ENCODE data around the gene FCHSD2. TPM values are rescaled to one million over a fixed set of nuclear protein-coding genes. Genes with fewer than 3 reads are reported as not detected.

Gene FCHSD2
- total RNA-seq, 1 donor from 2014 or later = 19.7 TPM

GRCh38 chr11:73188301-73188700, 46.2 kb upstream of the FCHSD2 start:
- DNase-seq = no peak
- Mint-ChIP-seq H3K36me3 (ENCODE audit: unreplicated experiment) (no peaks in the 10 kb centered on the region), H3K27me3 (ENCODE audit: unreplicated experiment) (no peaks in the 10 kb centered on the region), H3K27ac (ENCODE audit: unreplicated experiment) (no peak overlapping the region), H3K4me1 (ENCODE audit: low read depth, unreplicated experiment) (peaks cover 2% of the 10 kb centered on the region), H3K4me3 (ENCODE audit: unreplicated experiment) (no peak overlapping the region), H3K9me3 (ENCODE audit: unreplicated experiment) (peaks cover 2% of the 10 kb centered on the region)
- no peak for TF ChIP-seq CTCF (IDR thresholded peaks at IDR 0.05; ENCODE audit: partially characterized antibody, unreplicated experiment)

GRCh38 chr11:73187854-73188253, 45.7 kb upstream of the FCHSD2 start:
- Mint-ChIP-seq H3K4me1 (ENCODE audit: low read depth, unreplicated experiment) (peaks cover 2% of the 10 kb centered on the region), H3K4me3 (ENCODE audit: unreplicated experiment) (no peak overlapping the region), H3K27ac (ENCODE audit: unreplicated experiment) (no peak overlapping the region), H3K36me3 (ENCODE audit: unreplicated experiment) (no peaks in the 10 kb centered on the region), H3K9me3 (ENCODE audit: unreplicated experiment) (no peaks in the 10 kb centered on the region), H3K27me3 (ENCODE audit: unreplicated experiment) (no peaks in the 10 kb centered on the region)
- no peak for DNase-seq
- TF ChIP-seq CTCF (IDR thresholded peaks at IDR 0.05; ENCODE audit: partially characterized antibody, unreplicated experiment) = no peak

GRCh38 chr11:73186886-73187285, 44.8 kb upstream of the FCHSD2 start:
- no peak overlapping the region for H3K4me3 Mint-ChIP-seq (ENCODE audit: unreplicated experiment)
- no peak overlapping the region for H3K27ac Mint-ChIP-seq (ENCODE audit: unreplicated experiment)
- no peak for TF ChIP-seq CTCF (IDR thresholded peaks at IDR 0.05; ENCODE audit: partially characterized antibody, unreplicated experiment)
- no peak for DNase-seq
- H3K36me3 Mint-ChIP-seq (ENCODE audit: unreplicated experiment) = no peaks in the 10 kb centered on the region
- H3K9me3 Mint-ChIP-seq (ENCODE audit: unreplicated experiment) = no peaks in the 10 kb centered on the region
- H3K27me3 Mint-ChIP-seq (ENCODE audit: unreplicated experiment) = no peaks in the 10 kb centered on the region
- peaks cover 2% of the 10 kb centered on the region for H3K4me1 Mint-ChIP-seq (ENCODE audit: low read depth, unreplicated experiment)

- TF ChIP-seq CTCF (IDR thresholded peaks at IDR 0.05; ENCODE audit: partially characterized antibody, unreplicated experiment) = no peak
- DNase-seq = no peak
- H3K4me3 Mint-ChIP-seq (ENCODE audit: unreplicated experiment) = no peak overlapping the region
- no peaks in the 10 kb centered on the region for H3K27me3 Mint-ChIP-seq (ENCODE audit: unreplicated experiment)
- H3K4me1 Mint-ChIP-seq (ENCODE audit: low read depth, unreplicated experiment) = peaks cover 2% of the 10 kb centered on the region
- H3K36me3 Mint-ChIP-seq (ENCODE audit: unreplicated experiment) = no peaks in the 10 kb centered on the region
- H3K27ac Mint-ChIP-seq (ENCODE audit: unreplicated experiment) = no peak overlapping the region
- no peaks in the 10 kb centered on the region for H3K9me3 Mint-ChIP-seq (ENCODE audit: unreplicated experiment)
These were observed 44.3 kb upstream of the FCHSD2 start for GRCh38 chr11:73186294-73186850.

GRCh38 chr11:73185680-73186293, 43.7 kb upstream of the FCHSD2 start:
- peaks cover 2% of the 10 kb centered on the region for H3K4me1 Mint-ChIP-seq (ENCODE audit: low read depth, unreplicated experiment)

More at GRCh38 chr11:73185680-73186293, 43.7 kb upstream of the FCHSD2 start:
- no peak overlapping the region for H3K4me3 Mint-ChIP-seq (ENCODE audit: unreplicated experiment)
- no peaks in the 10 kb centered on the region for H3K36me3 Mint-ChIP-seq (ENCODE audit: unreplicated experiment)
- H3K27me3 Mint-ChIP-seq (ENCODE audit: unreplicated experiment) = no peaks in the 10 kb centered on the region
- TF ChIP-seq CTCF (IDR thresholded peaks at IDR 0.05; ENCODE audit: partially characterized antibody, unreplicated experiment) = no peak
- no peaks in the 10 kb centered on the region for H3K9me3 Mint-ChIP-seq (ENCODE audit: unreplicated experiment)
- H3K27ac Mint-ChIP-seq (ENCODE audit: unreplicated experiment) = no peak overlapping the region
- DNase-seq = no peak
